GM21367 (cell line): Measurements from ENCODE around the gene ZPR1.
"Not testable (repeated sequence)": the region's sequence is repeated elsewhere in the genome, so short reads cannot be mapped to it uniquely, and the experiment has no call there.

Experiments used
- ATAC-seq: cut with Tn5 transposase; IDR thresholded peaks from one replicate; pipeline ENCODE4 v1.9.1; 2021; ENCODE audit not compliant: unreplicated experiment

ZPR1 gene

GRCh38 chr11:116762132-116762531, 25.7 kb downstream of the ZPR1 start:
- no peak for ATAC-seq

GRCh38 chr11:116756044-116756443, 31.8 kb downstream of the ZPR1 start:
- ATAC-seq, result not testable (repeated sequence)

- ATAC-seq, result no peak
These were observed 37.6 kb downstream of the ZPR1 start for GRCh38 chr11:116750070-116750718.

- no peak for ATAC-seq
These were observed 45.7 kb downstream of the ZPR1 start for GRCh38 chr11:116742104-116742503.

GRCh38 chr11:116740741-116741140, 47.1 kb downstream of the ZPR1 start:
- no peak for ATAC-seq

GRCh38 chr11:116738975-116739374, 48.8 kb downstream of the ZPR1 start:
- no peak for ATAC-seq

GRCh38 chr11:116736763-116737162, 51.1 kb downstream of the ZPR1 start:
- no peak for ATAC-seq

- no peak for ATAC-seq
These were observed 53.8 kb downstream of the ZPR1 start for GRCh38 chr11:116733969-116734508.

GRCh38 chr11:116733043-116733755, 54.6 kb downstream of the ZPR1 start:
- ATAC-seq, result no peak

GRCh38 chr11:116732271-116733042, 55.4 kb downstream of the ZPR1 start:
- ATAC-seq, result peak; percentile 79

- no peak for ATAC-seq
These were observed 56.0 kb downstream of the ZPR1 start for GRCh38 chr11:116731821-116732220.

GRCh38 chr11:116731097-116731761, 56.6 kb downstream of the ZPR1 start:
- no peak for ATAC-seq

GRCh38 chr11:116730601-116731000, 57.2 kb downstream of the ZPR1 start:
- no peak for ATAC-seq

GRCh38 chr11:116730241-116730561, 57.6 kb downstream of the ZPR1 start:
- ATAC-seq, result no peak

GRCh38 chr11:116729501-116730240, 58.2 kb downstream of the ZPR1 start:
- ATAC-seq, result no peak

GRCh38 chr11:116727990-116728389, 59.8 kb downstream of the ZPR1 start:
- ATAC-seq, result no peak

- ATAC-seq, result no peak
These were observed 62.2 kb downstream of the ZPR1 start for GRCh38 chr11:116725434-116726221.

GRCh38 chr11:116724813-116725212, 63.0 kb downstream of the ZPR1 start:
- ATAC-seq, result no peak
